ENCODE results near the gene HIVEP2.
A peak's percentile ranks its signal among the peaks of the same experiment; 100 is the strongest.

Gene HIVEP2

DNA sequence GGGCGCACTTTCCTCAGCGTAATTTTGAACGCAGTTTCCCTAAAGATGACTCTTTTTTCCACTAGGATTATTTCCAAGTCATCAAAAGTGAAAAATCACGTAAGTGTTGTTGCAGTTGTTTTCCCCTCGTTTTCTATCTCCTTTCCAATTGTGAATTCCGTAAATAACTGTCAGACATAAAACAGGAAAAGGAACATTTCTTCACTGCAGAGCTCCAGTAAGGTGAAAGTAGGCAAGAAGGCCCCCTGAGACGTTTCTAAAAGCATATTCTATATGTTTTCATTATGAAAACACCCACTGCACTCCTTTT is 17.8 kb downstream of the HIVEP2 start:
- DNase-seq (ENCODE audit: extremely low spot score, insufficient read length, low read depth) (no peak), FAIRE-seq (no peak)

GRCh38 chr6:142926494-142927270 is 18.3 kb downstream of the HIVEP2 start:
- DNase-seq (ENCODE audit: extremely low spot score, insufficient read length, low read depth): no peak
- peak; percentile 84 for FAIRE-seq

- FAIRE-seq: peak; percentile 70
Observed at GRCh38 chr6:142926177-142926493, 18.8 kb downstream of the HIVEP2 start.

GRCh38 chr6:142925575-142926110 is 19.3 kb downstream of the HIVEP2 start:
- DNase-seq (ENCODE audit: extremely low spot score, insufficient read length, low read depth): no peak
- FAIRE-seq: no peak

More at GRCh38 chr6:142926177-142926493, 18.8 kb downstream of the HIVEP2 start:
- no peak for DNase-seq (ENCODE audit: extremely low spot score, insufficient read length, low read depth)

DNA sequence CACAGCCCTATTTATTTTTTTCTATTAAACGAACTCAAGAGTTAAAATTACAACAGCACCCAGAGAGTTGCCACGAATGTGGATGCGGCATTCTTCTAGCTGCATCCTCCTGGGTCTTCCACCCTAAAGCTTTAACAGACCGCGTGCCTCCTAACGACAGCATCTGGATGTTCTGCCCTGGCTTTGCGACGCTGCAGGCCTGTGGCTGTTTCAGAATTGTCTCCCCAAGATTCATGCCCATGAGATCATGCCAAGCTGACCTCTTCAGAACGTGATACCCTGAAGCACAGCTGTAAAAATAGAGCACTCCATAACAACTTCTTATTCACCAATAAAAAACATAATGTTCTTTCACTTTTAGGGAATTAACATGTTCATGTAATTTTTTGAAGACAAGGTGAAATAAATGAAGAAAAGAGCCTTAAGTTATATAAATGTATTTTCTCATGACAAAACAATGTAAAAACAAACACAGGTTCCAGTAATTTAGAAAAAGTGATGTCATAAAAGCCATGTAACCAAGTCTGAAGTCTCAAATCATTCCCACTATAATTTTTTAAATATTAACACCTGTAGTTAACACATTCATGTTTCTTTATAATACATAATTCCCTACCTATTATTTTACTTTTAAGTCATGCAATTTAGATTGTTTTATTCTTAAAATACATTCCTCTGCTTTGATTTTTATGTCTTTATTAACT is 26.5 kb downstream of the HIVEP2 start:
- FAIRE-seq (no peak), DNase-seq (ENCODE audit: extremely low spot score, insufficient read length, low read depth) (no peak)

DNA sequence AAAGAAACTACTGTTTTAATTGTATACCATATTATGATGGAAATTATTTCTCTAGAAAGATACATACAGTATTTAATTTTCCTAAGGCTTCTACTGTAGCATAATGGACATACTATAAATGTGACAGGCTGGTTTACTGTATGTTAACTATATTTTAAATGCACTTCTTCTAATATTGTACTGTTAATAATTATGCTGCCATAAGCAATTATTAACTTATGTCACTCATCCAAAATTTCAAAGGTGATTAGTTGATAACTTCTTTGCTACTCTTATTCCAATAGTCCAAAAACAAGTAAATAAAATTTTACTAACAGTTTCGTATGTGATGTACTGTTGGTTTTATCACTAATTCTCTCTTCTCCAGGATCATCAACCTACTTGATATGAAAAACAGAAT is 28.1 kb downstream of the HIVEP2 start:
- DNase-seq (ENCODE audit: extremely low spot score, insufficient read length, low read depth) (no peak), FAIRE-seq (no peak)

DNA sequence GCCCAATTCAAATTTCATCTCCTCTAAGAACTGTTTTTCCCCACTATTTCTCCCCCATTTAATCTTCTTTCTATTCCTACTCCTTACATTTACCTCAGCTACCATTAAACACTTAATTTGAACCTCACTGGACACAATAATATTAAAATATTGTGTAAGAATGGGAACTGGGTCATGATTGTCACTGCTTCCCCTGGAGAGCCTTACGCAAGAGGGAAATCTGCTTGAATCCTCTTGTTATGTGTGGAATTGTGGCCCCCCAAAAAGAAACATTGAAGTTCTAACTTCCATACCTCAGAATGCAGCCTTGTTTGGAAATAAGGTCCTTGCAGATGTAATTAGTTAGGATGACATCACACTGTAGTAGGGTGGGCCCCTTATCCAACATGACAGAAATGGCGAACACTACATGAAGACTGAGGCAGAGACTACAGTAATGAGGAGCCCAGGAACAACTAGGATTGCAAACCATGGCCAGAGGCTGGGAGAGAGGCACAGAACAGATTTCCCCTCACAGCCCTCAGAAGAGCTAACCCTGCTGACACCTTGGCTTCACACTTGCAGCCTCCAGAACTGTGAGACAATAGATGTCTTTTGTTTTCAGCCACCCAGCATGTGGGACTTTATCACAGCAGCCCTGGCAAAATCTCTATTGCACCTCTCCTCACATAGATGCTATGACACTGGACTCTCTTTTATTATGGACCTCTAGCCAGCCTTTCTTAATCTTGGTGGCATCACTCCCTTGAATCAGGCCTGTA is 29.9 kb downstream of the HIVEP2 start:
- FAIRE-seq (peak; percentile 72), DNase-seq (ENCODE audit: extremely low spot score, insufficient read length, low read depth) (no peak)

- no peak for DNase-seq (ENCODE audit: extremely low spot score, insufficient read length, low read depth)
- no peak for FAIRE-seq
Observed at GRCh38 chr6:142914369-142914768, 30.6 kb downstream of the HIVEP2 start.

GRCh38 chr6:142913511-142914047 is 31.4 kb downstream of the HIVEP2 start:
- FAIRE-seq: peak; percentile 98
- DNase-seq (ENCODE audit: extremely low spot score, insufficient read length, low read depth): peak; percentile 60

- FAIRE-seq (no peak), DNase-seq (ENCODE audit: extremely low spot score, insufficient read length, low read depth) (peak; percentile 39)
Observed at GRCh38 chr6:142913036-142913510, 31.9 kb downstream of the HIVEP2 start.

- DNase-seq (ENCODE audit: extremely low spot score, insufficient read length, low read depth) (no peak), FAIRE-seq (no peak)
Observed at GRCh38 chr6:142912125-142912524, 32.9 kb downstream of the HIVEP2 start.

DNA sequence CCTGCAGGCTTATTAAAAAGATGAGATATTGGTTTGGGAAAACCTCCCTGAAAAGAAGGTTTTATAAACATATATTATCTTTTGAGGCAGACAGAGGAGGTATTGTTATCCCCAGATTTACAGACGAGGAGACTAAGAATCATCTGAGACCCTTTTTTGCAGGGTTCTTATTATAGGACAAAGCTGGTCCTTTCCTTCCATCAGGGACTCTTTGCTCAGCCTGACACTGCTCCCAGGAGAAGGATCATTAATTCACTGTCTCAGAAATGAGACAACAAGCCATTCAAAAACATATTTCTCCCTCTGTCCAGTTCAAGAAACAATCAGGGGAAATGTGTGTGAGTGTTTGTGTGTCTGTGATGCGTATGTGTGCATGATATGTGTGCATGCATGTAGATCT is 33.5 kb downstream of the HIVEP2 start:
- DNase-seq (ENCODE audit: extremely low spot score, insufficient read length, low read depth): no peak
- FAIRE-seq: no peak

DNA sequence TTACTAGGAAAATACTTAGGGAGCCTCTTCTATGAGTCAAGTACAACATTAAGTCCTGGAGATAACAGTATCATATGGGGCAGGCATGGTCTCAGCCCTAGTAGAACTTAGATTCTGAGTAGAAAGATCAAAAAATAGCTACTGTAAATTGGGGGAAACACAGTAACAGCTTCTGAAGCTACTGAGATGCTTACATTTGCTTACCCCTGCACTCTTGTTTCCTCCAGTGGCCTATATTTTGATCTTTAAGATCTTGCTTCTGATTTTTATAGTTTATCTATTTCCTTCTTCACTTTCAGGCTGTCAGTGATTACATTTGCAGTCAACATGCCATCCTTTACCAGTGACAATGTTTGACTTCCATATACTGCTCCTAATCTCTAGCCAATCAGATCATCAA is 35.3 kb downstream of the HIVEP2 start:
- FAIRE-seq (peak; percentile 50), DNase-seq (ENCODE audit: extremely low spot score, insufficient read length, low read depth) (no peak)

DNA sequence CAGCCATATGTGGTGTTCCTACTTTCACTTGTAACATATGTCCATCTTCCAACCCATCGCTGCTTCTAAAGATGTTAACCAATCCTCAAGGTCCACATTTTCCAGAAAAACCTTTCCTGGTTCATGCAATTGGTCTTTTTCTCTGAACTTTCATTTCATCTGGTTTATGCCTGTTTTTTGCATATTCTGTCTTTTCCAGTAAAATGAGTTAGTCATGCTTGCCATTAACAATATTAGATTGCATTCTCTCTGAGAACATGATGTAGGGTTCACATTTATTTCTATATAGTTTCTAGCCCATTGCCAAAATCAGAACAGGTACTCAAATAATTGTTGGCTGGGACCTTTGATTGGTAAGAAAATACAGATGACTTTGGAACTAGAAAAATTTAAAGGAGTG is 36.7 kb downstream of the HIVEP2 start:
- DNase-seq (ENCODE audit: extremely low spot score, insufficient read length, low read depth) (no peak), FAIRE-seq (no peak)

DNA sequence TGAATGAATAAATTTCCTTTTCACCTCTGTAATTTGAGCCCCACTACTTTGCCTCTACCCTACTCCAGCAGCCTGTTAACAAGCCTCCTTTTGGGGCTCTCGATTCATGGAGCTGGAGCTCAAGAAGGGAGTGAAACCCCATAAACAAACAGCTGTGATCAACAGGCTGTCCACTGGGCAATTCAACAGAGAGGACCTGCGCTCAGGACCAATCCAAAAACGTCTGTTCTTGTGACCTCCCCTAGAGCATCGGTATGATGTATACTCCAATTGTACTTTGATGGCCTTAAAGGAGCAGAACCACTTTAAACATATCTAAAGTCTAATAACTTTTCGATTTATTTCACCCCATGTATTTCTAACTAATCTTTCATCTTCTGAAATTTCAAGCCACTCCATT is 37.4 kb downstream of the HIVEP2 start:
- FAIRE-seq (no peak), DNase-seq (ENCODE audit: extremely low spot score, insufficient read length, low read depth) (no peak)

DNA sequence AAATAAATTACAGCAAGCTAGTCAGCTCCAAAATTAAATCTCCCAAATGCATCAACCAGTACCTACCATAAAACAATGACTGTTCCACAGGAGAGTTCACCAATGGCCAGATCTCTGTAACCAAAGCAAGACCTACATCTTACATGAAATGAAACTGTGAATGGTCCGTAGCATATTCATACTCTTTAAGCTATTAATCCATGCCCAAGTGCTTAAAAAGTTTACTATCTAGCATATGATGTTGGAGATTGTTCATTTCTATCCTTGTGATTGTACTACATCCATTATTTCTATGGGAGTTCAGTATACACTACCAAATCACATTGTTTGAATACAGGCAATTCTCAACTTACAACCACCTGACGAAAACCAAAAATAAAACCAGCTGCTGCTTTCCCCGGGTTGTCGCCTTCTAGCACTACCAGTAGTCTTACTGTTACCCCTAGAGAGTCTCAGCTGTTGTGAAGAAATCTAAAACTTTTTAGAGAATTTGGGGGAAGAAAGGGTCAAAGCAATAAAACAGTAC is 38.0 kb downstream of the HIVEP2 start:
- FAIRE-seq: peak; percentile 84

DNA sequence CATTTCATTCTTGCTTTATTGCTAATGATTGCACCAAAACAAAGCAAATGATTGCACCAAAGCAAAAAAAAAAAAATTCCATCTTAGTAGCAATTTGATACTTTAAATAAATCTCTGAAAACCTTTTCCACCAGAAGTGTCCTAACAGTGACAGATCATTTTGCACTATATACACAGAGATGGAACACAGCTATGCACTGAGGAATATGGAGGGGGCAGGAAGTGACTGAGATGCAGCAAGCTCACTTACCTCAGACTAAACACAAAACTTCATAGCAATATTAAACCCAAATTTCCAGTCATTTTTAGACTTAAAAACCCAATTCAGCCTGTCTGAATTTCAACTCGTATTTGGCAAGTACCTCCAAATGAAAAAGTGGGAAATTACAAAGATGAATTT is 41.2 kb downstream of the HIVEP2 start:
- FAIRE-seq (peak; percentile 58), DNase-seq (ENCODE audit: extremely low spot score, insufficient read length, low read depth) (no peak)

More for the DNA sequence above, 38.0 kb downstream of the HIVEP2 start:
- DNase-seq (ENCODE audit: extremely low spot score, insufficient read length, low read depth): no peak

DNA sequence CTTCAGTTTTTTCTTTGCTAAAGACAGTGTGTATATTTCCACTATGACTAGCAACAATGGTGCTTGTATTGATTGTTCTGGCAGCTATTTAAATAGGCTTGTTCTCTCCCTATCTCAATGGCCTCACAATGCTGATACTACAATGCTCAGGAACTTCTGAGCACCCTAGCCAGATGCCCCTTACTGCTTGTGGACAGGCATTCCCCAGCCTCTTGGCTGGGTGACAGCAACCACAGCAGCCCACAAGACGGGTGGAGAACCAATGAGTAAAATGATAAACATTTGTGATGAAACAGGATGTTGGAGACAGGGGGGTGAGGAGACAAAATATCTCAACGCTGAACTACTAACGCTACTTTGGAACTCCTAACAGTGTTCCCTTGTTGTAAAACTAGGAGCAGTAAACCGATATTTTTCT is 42.3 kb downstream of the HIVEP2 start:
- DNase-seq (ENCODE audit: extremely low spot score, insufficient read length, low read depth) (no peak), FAIRE-seq (peak; percentile 90)

DNA sequence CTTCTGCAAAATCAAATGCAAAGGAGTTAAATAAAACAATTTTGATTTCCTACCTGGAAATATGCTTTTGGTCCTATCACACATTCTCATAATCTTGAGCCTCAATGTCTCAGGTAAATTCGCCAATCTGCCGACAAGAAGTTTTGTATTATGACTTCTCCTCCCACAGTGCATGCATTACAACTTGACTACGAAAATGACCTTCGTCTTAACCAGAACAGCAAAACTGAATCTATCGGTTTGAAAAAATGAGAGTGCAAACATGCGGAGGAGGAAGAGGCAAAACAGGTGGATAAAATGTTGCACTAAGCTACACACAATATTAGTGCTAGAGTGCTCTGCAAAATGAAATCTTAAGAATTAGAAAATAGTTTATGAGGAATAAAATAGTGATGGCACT is 43.4 kb downstream of the HIVEP2 start:
- FAIRE-seq (no peak), DNase-seq (ENCODE audit: extremely low spot score, insufficient read length, low read depth) (no peak)
